Sigmoid colon (tissue), 3 donors: ENCODE results near the gene DAW1.

ENCODE experiments used
- POLR2A ChIP-seq, 2 donors: fragments of 450-650 bp; IDR thresholded peaks; one replicate each; pipeline ENCODE4 v1.6.1; 2016; ENCODE audit warnings: antibody characterized with exemption in 2 of 2, mild to moderate bottlenecking in 2 of 2, moderate library complexity in 2 of 2
- TF ChIP-seq, protein P1 (sequence below), 4 experiments: fragments of 450-650 bp in 3 of 4; fragments of 200-600 bp in 1 of 4; IDR thresholded peaks; one replicate each; pipeline ENCODE4 v1.5.1; 2016 to 2019; ENCODE audit warnings: antibody characterized with exemption in 4 of 4, mild to moderate bottlenecking in 3 of 4, moderate library complexity in 2 of 4

DNA sequence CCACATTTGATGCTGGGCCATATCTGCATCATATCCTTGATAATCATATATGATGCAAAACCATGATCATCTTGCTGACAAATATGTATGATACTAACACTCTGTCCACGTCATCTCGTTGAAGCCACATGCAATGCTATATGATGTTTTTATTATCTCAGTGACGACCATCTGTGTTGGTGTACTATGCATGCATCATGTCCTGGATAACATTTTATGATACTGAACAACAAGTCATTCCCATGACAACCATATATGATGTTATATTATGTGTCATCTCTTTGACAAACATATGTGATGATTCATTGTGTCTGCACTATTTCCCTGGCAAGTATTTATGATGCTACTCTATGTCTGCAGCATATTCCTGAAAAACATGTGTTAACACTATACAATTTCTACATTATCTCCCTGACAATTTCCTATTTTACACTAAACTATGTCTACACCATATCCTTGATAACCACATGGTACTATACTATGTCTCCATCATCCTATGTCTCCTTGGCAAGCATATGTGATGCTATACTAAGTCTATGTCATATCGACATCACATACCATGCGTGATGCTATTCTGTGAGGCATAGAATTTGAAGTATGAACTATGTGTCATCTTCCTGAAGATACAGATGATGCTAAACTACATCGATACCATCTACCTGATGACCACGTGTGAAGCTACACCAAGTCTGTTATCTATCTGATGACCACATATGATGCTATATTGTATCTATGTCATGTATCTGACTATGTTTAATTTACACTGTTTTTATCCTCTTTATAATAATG, 37.0 kb downstream of the DAW1 start:
- TF ChIP-seq, protein P1, sequence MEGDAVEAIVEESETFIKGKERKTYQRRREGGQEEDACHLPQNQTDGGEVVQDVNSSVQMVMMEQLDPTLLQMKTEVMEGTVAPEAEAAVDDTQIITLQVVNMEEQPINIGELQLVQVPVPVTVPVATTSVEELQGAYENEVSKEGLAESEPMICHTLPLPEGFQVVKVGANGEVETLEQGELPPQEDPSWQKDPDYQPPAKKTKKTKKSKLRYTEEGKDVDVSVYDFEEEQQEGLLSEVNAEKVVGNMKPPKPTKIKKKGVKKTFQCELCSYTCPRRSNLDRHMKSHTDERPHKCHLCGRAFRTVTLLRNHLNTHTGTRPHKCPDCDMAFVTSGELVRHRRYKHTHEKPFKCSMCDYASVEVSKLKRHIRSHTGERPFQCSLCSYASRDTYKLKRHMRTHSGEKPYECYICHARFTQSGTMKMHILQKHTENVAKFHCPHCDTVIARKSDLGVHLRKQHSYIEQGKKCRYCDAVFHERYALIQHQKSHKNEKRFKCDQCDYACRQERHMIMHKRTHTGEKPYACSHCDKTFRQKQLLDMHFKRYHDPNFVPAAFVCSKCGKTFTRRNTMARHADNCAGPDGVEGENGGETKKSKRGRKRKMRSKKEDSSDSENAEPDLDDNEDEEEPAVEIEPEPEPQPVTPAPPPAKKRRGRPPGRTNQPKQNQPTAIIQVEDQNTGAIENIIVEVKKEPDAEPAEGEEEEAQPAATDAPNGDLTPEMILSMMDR (IDR thresholded peaks at IDR 0.05): no peak
- TF ChIP-seq POLR2A (IDR thresholded peaks at IDR 0.05): no peak
